GM12864 (cell line): ENCODE results near the gene CNTLN.
"Not testable (repeated sequence)": the region's sequence is repeated elsewhere in the genome, so short reads cannot be mapped to it uniquely, and the experiment has no call there.

ENCODE experiments used
- DNase-seq: peaks from one replicate; pipeline ENCODE4 v3.0.0-alpha.2; 2011; ENCODE audit warnings: low read depth
- H3K4me3 ChIP-seq: 2 replicates; pipeline ENCODE4 v1.5.1; 2011; ENCODE audit warnings: mild to moderate bottlenecking, low read depth, low read length, control low read depth
- CTCF ChIP-seq: IDR thresholded peaks from 2 replicates; pipeline ENCODE4 v1.5.1; 2011; ENCODE audit warnings: low read depth, mild to moderate bottlenecking, moderate library complexity, low read length, control low read depth, inconsistent platforms; ENCODE audit errors: missing control alignments

Gene CNTLN

GRCh38 chr9:17367035-17367434 is 232.2 kb downstream of the CNTLN start:
- DNase-seq: no peak
- TF ChIP-seq CTCF: no peak
- no peak overlapping the region for H3K4me3 ChIP-seq

GRCh38 chr9:17380126-17380861 is 245.5 kb downstream of the CNTLN start:
- H3K4me3 ChIP-seq: no peak overlapping the region
- TF ChIP-seq CTCF: no peak
- DNase-seq: no peak

GRCh38 chr9:17387565-17387964 is 252.7 kb downstream of the CNTLN start:
- no peak overlapping the region for H3K4me3 ChIP-seq
- no peak for DNase-seq
- no peak for TF ChIP-seq CTCF

- DNase-seq: no peak
- H3K4me3 ChIP-seq: no peak overlapping the region
- TF ChIP-seq CTCF: no peak
These were observed 254.2 kb downstream of the CNTLN start for GRCh38 chr9:17389026-17389425.

GRCh38 chr9:17394881-17395510 is 260.2 kb downstream of the CNTLN start:
- DNase-seq: no peak
- H3K4me3 ChIP-seq: no peak overlapping the region
- TF ChIP-seq CTCF: no peak

- H3K4me3 ChIP-seq, DNase-seq: not testable (repeated sequence)
These were observed 262.4 kb downstream of the CNTLN start for GRCh38 chr9:17397166-17397728.

GRCh38 chr9:17398350-17398749 is 263.5 kb downstream of the CNTLN start:
- DNase-seq: no peak
- TF ChIP-seq CTCF: no peak
- H3K4me3 ChIP-seq: no peak overlapping the region
